Dendritic cell treated with granulocyte-macrophage colony-stimulating factor and Interleukin-4, amounts not matched to agents 40 ng/mL and 50 ng/mL, for 4 days (primary cell): Measurements from ENCODE around the gene GNG3.
A peak's percentile ranks its signal among the peaks of the same experiment; 100 is the strongest.
"Not testable (repeated sequence)": the region's sequence is repeated elsewhere in the genome, so short reads cannot be mapped to it uniquely, and the experiment has no call there.

Experiments used
- H3K27ac Mint-ChIP-seq: one replicate; pipeline ENCODE4 v1.8.0; 2022; ENCODE audit warnings: mild to moderate bottlenecking, mixed read lengths
- H3K27me3 Mint-ChIP-seq: one replicate; pipeline ENCODE4 v1.8.0; 2022; ENCODE audit warnings: mild to moderate bottlenecking, mixed read lengths
- H3K36me3 Mint-ChIP-seq: one replicate; pipeline ENCODE4 v1.8.0; 2022; ENCODE audit warnings: low read depth, mixed read lengths
- H3K4me1 Mint-ChIP-seq: one replicate; pipeline ENCODE4 v1.8.0; 2022; ENCODE audit warnings: low read depth, mixed read lengths
- H3K4me3 Mint-ChIP-seq: one replicate; pipeline ENCODE4 v1.8.0; 2022; ENCODE audit warnings: mild to moderate bottlenecking, moderate library complexity, mixed read lengths
- H3K9me3 Mint-ChIP-seq: one replicate; pipeline ENCODE4 v1.8.0; 2022; ENCODE audit warnings: mixed read lengths
- intact Hi-C: fragments of 100-400 bp; cut with micrococcal nuclease; formaldehyde crosslinking; loops from one replicate; pipeline ENCODE4 v1.15.0; 2022

Gene GNG3

DNA sequence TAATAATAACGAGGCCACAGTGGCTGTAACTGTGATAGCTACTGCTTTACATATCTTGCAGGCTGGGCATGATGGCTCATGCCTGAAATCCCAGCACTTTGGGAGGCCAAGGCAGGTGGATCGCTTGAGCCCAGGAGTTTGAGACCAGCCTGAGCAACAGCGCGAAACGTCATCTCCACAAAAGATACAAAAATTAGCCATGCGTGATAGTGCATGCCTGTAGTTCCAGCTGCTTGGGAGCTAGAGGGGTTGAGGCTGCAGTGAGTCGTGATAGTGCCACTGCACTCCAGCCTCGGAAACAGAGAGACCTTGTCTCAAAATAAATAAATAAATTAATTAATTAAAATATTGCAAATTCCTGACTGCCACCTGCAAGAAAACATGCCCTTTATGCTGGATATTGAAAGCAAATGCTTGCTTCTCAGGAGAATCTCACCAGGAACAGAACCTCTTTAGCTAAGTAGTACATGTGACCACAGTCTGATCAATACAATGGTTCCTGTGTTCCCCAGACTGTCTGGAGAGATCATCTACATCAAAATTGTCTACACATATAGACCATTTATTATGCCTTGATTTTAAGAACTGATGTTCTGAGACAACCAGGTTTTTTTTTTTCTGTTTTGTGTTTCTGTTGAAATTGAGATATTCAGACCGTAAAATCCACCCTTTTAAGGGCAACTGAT is 40.1 kb downstream of the GNG3 start:
- H3K9me3 Mint-ChIP-seq: no peaks in the 10 kb centered on the region
- no peak overlapping the region for H3K4me3 Mint-ChIP-seq
- intact Hi-C loops: no loop called here
- no peak overlapping the region for H3K27ac Mint-ChIP-seq
- H3K4me1 Mint-ChIP-seq: peaks cover 23% of the 10 kb centered on the region
- peaks cover 41% of the 10 kb centered on the region for H3K36me3 Mint-ChIP-seq
- no peaks in the 10 kb centered on the region for H3K27me3 Mint-ChIP-seq

DNA sequence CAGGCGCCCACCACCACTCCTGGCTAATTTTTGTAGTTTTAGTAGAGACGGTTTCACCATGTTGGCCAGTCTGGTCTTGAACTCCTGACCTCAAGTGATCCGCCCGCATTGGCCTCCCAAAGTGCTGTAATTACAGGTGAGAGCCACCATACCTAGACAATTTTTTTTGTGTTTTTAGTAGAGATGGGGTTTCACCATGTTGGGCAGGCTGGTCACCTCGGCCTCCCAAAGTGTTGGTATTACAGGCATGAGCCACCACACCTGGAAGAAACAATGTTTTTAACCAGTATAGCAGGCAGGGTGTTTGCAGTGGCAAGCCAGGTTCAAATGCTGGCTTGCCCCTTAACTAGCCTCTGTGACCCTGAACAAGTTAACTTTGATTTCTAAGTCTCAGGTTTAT is 42.5 kb downstream of the GNG3 start:
- intact Hi-C loops, H3K27me3 Mint-ChIP-seq, H3K4me3 Mint-ChIP-seq, H3K9me3 Mint-ChIP-seq, H3K27ac Mint-ChIP-seq: not testable (repeated sequence)
- Mint-ChIP-seq H3K4me1 (peaks cover 32% of the 10 kb centered on the region), H3K36me3 (peaks cover 45% of the 10 kb centered on the region)

DNA sequence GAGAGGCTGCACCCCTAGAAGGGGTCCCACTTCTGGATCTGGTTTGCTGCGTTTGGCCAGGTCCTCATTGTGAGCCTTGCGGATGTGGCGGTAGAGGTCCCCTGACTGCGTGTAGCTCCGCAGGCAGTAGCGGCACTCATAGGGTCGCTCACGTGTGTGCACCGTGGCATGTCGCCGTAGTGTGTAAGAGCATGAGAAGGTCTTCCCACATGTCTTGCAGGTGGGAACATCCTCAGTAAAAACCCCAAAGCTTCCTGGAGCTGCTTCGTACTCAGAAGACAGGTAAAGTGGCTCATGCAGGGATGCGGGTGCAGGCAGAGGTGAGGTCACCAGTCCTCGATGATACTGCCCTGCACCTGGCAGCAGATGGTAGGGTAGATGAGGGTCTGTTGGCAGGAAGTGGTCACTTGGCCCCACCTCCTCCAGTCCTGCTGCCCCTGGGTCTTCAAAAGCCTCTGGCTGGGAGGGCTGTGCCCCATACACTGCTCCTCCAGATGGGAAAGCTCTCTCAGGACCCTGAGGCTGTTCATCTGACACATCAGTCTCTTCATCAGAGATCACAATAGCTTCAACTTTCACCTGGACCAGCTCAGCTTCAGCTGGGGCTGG is 44.8 kb downstream of the GNG3 start:
- no peaks in the 10 kb centered on the region for H3K27me3 Mint-ChIP-seq
- peaks cover 39% of the 10 kb centered on the region for H3K4me1 Mint-ChIP-seq
- intact Hi-C loops: loop anchor here (2.0 kb wide), 1 partner anchor 19 kb away; the partner anchor contains the start of gene TAF6L
- peaks cover 45% of the 10 kb centered on the region for H3K36me3 Mint-ChIP-seq
- peak overlapping the region; percentile 98 for H3K27ac Mint-ChIP-seq
- no peak overlapping the region for H3K4me3 Mint-ChIP-seq
- no peaks in the 10 kb centered on the region for H3K9me3 Mint-ChIP-seq

DNA sequence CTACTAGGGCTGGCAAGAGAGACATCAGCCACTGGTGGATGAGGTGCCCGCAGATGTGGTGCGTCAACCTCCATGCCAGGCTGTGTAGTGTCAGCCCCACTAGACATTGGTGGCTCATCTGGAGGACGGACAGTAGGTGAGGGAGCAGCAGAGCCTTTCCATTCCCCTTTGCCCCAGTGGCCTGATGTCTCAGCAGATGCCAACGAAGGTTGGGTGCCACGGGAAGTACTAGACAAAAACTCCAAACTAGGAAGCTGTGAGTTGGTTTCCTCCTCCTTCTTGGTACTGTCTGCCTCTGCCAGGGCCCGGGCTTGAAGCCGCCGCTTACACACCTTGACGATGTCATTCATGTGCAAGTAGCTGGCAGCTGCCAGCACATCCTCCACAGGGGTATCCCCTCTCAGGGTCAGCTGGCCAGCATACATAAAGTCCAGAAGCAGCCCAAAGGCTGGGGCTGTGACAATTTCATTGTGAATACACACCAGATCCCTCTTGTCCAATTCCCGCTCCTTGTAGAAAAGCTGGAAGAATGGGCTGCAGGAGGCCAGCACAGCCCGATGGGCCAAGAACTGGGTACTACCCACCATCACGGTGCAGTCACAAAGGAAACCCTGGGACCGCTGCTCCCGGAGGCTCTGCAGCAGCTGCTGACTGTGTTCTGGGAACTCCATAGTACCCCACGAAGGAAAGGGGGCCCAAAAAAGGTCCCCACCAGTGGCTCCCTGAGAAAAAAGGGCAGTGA is 45.7 kb downstream of the GNG3 start:
- intact Hi-C loops: loop anchor here (1.0 to 2.0 kb wide), 2 partner anchors 18 to 25 kb away; partner anchors contain the start of genes TAF6L and TTC9C
- no peaks in the 10 kb centered on the region for H3K9me3 Mint-ChIP-seq
- H3K36me3 Mint-ChIP-seq: peaks cover 45% of the 10 kb centered on the region
- peak overlapping the region; percentile 98 for H3K27ac Mint-ChIP-seq
- H3K4me3 Mint-ChIP-seq: peak overlapping the region; percentile 92
- peaks cover 39% of the 10 kb centered on the region for H3K4me1 Mint-ChIP-seq
- no peaks in the 10 kb centered on the region for H3K27me3 Mint-ChIP-seq

DNA sequence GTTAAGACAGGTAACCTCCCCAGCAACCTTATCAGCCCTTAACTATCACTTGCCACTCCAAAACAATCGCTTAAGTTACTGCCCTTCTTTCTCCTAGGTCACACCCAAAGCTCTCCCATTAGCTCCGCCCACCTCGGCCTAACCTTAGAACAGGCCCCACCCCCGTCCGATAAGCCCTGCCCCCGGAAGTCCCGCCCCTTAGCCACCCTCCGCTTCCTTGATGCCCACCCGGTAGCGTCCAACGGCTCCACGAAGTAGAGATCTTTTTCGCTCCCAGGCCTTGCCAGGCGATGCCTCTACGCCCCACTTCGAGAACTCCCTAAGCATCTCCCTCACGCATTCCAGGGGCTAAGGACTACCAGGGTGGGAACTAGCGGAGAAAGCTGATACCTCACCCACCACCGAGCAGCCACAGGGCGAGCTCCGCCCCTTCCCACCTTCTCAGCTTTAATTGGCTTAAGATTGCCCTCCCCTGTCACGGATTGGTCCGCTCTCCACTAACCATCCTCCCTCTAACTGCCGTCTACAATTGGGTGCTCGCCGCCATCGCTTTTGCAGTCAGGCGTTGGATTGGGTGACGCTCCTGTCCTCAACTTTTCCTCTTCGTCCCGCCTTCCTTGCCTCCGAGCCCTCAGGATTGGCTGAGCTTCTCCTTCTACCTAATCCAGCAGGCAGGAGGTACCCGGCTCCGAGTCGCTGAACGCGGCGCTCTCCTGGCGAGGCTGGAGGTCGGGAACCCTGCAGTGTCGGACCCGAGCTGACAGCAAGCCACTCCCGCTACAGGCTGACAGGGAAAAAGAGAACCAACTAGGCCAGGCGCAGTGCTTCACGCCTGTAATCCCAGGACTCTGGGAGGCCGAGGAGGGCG is 46.5 kb downstream of the GNG3 start, which contains the start of gene ZBTB3:
Gene ZBTB3 (minus strand): TSS at position 425 of the 868 bp plus-strand sequence. CDS start 496 bp downstream, outside the sequence.
- H3K27me3 Mint-ChIP-seq: no peaks in the 10 kb centered on the region
- peaks cover 34% of the 10 kb centered on the region for H3K4me1 Mint-ChIP-seq
- H3K9me3 Mint-ChIP-seq: no peaks in the 10 kb centered on the region
- peak within 1 kb of the TSS; percentile 92 for H3K4me3 Mint-ChIP-seq
- intact Hi-C loops: loop anchor here (1.0 to 2.0 kb wide), 2 partner anchors 17 to 26 kb away; partner anchors contain the start of genes TAF6L and TTC9C
- peaks cover 40% of the 10 kb centered on the region for H3K36me3 Mint-ChIP-seq
- peak within 1 kb of the TSS; percentile 98 for H3K27ac Mint-ChIP-seq

DNA sequence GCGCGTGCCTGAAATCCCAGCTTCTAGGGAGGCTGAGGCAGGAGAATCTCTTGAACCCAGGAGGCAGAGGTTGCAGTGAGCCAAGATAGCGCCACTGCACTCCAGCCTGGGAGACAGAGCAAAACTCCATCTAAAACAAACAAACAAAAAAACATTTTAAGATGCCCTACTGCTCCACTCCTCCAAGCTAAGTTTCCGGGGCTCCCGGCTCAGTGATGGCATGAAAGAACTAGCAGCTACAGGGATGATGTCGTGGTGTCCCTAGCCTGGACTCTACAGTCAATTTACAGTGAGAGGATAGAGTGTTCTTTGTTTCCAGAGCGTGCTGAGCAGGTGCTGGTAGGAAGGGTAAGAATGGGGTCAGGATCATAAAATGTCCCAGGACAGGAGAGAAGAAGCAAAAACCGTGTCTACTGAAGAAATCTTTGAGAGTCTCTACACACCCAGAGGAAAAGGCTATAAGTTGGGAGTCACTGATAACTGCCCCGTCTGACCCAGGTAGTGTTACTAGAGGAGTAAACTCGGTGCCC is 47.7 kb downstream of the GNG3 start:
- H3K27me3 Mint-ChIP-seq: no peaks in the 10 kb centered on the region
- peak overlapping the region; percentile 98 for H3K27ac Mint-ChIP-seq
- peaks cover 28% of the 10 kb centered on the region for H3K36me3 Mint-ChIP-seq
- H3K4me1 Mint-ChIP-seq: peaks cover 24% of the 10 kb centered on the region
- H3K9me3 Mint-ChIP-seq: no peaks in the 10 kb centered on the region
- no peak overlapping the region for H3K4me3 Mint-ChIP-seq
- intact Hi-C loops: no loop called here

DNA sequence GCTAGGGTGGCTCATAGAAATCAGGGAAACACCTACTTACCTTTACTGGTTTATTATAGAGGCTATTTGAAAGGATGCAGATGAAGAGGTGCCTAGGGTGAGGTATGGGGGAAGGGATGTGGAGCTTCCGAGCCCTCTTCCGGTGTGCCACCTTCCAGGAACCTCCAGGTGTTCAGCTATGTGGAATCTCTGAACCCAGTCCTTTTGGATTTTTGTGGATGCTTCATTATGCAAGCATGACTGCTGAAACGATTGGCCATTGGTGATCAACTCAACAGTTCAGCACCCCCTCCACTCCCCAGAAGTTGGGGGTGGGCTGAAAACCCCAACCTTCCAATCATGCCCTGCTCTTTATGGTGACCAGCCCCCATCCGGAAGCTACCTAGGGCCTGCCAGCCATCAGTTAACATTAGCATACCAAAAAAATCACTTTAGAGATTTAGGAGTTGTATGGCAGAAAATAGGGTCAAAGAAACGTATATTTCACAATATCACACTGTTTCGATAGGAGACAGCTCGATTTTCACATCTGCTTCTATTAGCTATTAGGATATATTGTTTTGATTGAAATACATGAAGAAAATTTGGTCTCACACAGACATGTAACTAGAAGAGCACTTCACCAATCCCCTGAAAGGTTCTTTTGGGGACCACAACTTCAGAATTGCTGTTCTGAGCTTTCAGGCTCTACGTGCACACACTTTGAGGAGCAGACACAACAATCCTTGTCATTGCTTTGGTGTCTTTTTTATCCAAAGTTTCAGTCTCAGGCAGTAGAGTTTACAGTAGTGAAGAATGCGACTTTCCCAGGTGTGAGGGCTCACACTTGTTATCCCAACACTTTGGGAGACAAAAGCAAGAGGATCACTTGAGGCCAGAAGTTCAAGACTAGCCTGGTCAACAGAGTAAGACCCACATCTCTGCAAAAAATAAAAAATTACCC is 50.6 kb downstream of the GNG3 start:
- Mint-ChIP-seq H3K27me3 (no peaks in the 10 kb centered on the region), H3K4me1 (peaks cover 30% of the 10 kb centered on the region), H3K36me3 (peaks cover 26% of the 10 kb centered on the region), H3K9me3 (no peaks in the 10 kb centered on the region), H3K4me3 (no peak overlapping the region), H3K27ac (no peak overlapping the region)
- intact Hi-C loops: no loop called here
